HG02759 (cell line): Measurements from ENCODE around the gene LCN12.
"Not testable (repeated sequence)": the region's sequence is repeated elsewhere in the genome, so short reads cannot be mapped to it uniquely, and the experiment has no call there.

ENCODE experiments used
- ATAC-seq: cut with Tn5 transposase; IDR thresholded peaks from one replicate; pipeline ENCODE4 v1.9.1; 2021; ENCODE audit warnings: mild to moderate bottlenecking, moderate library complexity; ENCODE audit not compliant: unreplicated experiment

LCN12 gene

GRCh38 chr9:136985027-136985602 is 33.0 kb downstream of the LCN12 start:
- no peak for ATAC-seq

- no peak for ATAC-seq
Measured at GRCh38 chr9:136985853-136986252, 33.8 kb downstream of the LCN12 start.

DNA sequence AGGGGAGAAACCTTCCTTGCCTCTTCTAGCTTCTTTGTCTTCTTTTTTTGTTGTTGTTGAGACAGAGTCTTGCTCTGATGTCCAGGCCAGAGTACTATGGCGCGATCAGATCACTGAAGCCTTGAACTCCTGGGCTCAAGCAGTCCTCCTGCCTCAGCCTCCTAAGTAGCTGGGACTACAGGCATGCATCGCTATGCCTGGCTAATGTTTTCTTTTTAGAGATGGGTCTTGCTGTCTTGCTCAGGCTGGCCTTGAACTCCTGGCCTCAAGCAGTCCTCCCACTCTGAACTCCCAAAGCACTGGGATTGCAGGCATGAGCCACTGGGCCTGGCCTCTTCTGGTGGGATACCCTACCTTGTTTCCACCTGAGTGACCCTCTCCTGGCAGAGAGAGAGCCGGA is 36.8 kb downstream of the LCN12 start:
- ATAC-seq = no peak

- ATAC-seq = no peak
Measured at GRCh38 chr9:136990242-136990911, 38.3 kb downstream of the LCN12 start.

GRCh38 chr9:136991993-136992818 is 40.1 kb downstream of the LCN12 start, which contains the start of gene PAXX:
PAXX (plus strand) TSS chr9:136992422; CDS start chr9:136992444, 22 bp downstream.
- ATAC-seq = peak; percentile 93

DNA sequence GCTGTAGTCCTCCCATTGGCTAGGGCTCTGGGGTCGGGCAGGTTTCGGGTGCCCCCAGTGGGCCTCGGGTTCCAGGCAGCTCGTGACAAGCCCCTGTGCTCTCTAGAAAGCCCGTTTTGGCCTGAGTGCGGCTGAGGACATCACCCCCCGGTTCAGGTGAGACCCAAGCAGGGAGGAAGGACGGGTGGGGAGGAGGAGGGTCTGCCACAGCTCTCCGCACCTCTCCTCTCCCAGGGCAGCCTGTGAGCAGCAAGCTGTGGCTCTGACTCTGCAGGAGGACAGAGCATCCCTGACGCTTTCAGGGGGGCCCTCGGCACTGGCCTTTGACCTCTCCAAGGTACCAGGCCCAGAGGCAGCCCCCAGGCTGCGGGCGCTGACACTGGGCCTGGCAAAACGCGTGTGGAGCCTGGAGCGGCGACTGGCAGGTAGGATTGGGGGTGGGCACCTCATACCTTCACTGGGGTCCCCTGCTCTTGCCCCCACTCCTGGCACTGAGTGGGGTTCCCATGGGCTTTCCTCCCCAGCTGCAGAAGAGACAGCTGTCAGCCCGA is 40.8 kb downstream of the LCN12 start:
- ATAC-seq = no peak

- ATAC-seq = no peak
Measured at GRCh38 chr9:136994180-136994887, 42.3 kb downstream of the LCN12 start.

- ATAC-seq = no peak
Measured at GRCh38 chr9:136994888-136995230, 42.8 kb downstream of the LCN12 start.

GRCh38 chr9:136995362-136995761 is 43.3 kb downstream of the LCN12 start:
- ATAC-seq = no peak

DNA sequence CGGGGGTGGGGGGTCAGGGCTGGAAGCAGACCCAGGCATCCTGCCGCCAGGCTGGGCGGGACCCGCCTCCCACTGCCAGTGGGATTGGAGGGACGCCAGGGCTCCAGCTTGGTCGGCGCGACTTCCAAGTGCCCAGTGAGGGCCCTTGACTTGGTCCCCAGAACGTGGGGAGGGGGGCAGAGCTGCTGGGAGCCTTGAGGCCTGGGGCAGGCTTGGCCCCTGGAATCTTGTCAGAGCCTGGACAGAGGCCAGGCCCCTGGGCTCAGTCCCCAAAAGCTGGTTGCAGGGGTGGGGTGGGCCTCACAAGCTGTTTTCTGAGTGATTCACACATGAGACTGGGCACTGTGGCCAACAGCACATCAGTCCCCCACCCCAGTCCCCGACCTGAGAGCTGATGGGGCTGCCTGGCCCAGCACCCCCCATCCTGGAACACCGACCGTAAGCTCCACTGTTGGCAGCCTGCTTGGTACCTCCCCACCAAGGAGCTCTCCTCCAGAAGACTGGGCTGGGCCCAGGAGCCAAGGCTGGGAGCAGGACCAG is 43.8 kb downstream of the LCN12 start:
- ATAC-seq = no peak

- ATAC-seq = no peak
Measured at GRCh38 chr9:136996361-136997292, 44.6 kb downstream of the LCN12 start, which contains the start of gene CLIC3. CLIC3 (minus strand) TSS chr9:136996568; CDS start chr9:136996543, 25 bp downstream.

GRCh38 chr9:136997371-136997770 is 45.3 kb downstream of the LCN12 start:
- no peak for ATAC-seq

GRCh38 chr9:136997830-136998234 is 45.8 kb downstream of the LCN12 start:
- no peak for ATAC-seq

DNA sequence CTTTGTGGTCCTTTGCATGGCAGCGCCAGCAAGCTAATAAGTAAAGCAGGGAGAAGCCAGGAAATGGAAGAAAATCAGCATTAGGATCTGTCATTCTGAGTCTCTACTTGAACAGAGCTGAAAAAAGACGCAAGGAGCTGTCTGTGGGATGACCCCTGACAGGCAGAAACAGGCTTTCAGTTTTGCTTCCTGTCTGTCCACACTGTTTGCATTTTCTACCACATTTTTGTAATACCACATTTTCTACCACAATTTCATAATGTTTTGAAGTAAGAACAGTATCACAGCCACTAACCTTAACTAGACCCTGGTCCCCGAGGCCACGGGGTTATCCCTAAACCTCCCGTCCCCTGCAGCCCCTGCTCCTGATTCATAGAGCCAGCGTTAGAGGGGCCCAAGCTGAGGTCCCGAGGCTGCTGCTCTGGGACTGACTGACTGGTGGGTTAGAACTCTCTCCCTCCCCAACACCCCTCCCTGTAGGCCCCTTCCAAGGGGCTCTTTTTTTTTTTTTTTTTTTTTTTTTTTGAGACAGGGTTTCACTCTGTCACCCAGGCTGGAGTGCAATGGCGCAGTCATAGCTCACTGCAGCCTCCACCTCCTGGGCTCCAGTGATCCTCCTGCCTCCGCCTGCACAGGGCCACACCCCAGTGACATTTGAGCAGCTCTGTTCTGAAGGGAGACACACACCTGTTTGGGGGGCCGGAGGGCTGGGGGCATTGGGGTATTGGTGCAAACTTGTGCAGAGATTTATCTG is 48.3 kb downstream of the LCN12 start:
- ATAC-seq = peak; percentile 73

DNA sequence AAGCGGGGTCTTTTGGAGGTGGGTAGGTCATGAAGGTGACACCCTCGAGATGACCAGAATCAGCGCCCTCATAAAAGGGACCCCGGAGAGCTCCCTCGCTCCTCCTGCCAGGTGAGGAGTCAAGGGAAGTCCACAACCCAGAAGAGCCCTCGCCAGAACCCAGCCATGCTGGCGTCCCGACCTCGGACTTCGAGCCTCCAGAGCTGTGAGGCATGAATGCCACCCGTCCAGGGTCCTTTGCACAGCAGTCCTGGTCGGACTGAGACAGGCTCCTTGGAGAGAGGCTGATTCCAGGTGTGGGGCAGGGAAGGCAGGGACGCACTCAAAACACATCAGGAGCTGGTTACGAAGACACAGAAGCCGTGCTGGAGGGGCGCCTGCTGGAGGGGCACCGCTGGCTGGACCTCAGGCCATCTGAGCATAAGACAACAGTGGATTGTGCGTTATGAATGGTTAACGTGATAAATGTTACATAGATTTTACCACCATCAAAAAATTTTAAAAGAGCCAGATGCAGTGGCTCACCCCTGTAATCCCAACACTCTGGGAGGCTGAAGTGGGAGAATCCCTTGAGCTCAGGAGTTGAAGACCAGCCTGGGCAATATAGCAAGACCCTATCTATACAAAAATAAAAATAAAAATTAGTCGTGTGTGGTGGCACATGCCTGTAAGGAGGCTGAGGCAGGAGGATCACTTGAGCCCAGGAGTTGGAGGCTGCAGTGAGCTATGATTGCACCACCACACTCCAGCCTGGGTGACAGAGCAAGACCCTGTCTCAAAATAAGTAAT is 50.0 kb downstream of the LCN12 start:
- no peak for ATAC-seq

DNA sequence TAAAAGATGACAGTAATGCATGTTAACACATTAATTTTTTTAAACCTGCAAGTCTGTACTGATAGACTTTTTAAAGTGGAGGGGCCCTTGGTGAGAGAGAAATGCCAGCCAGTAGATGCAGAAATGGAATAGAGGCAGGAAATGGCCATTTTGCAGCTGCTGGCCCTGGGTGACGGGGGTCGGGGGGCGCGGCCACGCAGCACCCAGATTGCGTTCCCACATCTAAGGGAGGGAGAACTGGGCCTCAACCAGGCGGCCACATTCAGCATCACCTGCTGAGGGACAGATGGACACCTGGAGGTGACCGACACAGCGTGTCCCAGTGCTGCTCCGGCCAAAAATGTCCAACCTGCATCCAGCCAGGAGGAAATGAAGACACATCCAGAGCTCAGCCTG is 50.6 kb downstream of the LCN12 start:
- no peak for ATAC-seq

DNA sequence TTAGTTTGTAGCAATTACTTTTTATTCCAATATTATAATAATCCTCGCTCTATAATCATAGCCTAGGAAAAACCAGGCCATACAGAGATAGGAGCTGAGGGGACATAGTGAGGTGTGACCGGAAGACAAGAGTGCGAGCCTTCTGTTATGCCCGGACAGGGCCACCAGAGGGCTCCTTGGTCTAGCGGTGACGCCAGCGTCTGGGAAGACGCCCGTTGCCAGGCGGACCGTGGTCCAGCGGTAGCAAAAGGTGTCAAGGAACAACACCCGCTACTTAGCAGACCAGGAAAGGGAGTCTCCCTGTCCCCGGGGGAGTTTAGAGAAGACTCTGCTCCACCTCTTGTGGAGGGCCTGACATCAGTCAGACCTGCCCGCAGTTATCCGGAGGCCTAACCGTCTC is 52.2 kb downstream of the LCN12 start:
- not testable (repeated sequence) for ATAC-seq
